HepG2 (cell line): ENCODE results near the gene CMTM5. TPM values are rescaled to one million over a fixed set of nuclear protein-coding genes. Genes with fewer than 3 reads are reported as not detected.
A peak's percentile ranks its signal among the peaks of the same experiment; 100 is the strongest.

Experiments used
- ATAC-seq: fragments of 200-7000 bp; cut with Tn5 transposase; 3 replicates; pipeline ENCODE4 v1.9.1; 2020; ENCODE audit warnings: mild to moderate bottlenecking, moderate library complexity
- BruUV-seq: library from RNA; stranded (reverse); fragments of 400-500 nt; replicated peaks from 2 replicates; lab custom pipeline; 2021; lab: Mats Ljungman, UMichigan
- CTCF ChIA-PET: fragments of 300-600 bp; formaldehyde crosslinking; extraction: SDS; loops from one replicate; lab custom pipeline; 2021; ENCODE audit warnings: low total read pairs, inconsistent platforms, low intra/inter-chr PET ratio; lab: Yijun Ruan, JAX
- POLR2A ChIA-PET: fragments of 350-600 bp; sonication (Branson Sonifier 250); formaldehyde crosslinking; loops from one replicate; lab custom pipeline; 2020; ENCODE audit warnings: antibody characterized with exemption, inconsistent platforms; lab: Yijun Ruan, JAX
- DNase-seq: peaks from one replicate; pipeline ENCODE4 v3.0.0-alpha.2; 2015; ENCODE audit warnings: low spot score
- FAIRE-seq: peaks from 3 replicates; lab custom pipeline; 2011; peaks lifted over from hg19 to GRCh38; lab: Jason Lieb, UNC
- H2AFZ ChIP-seq: one replicate; pipeline ENCODE4 v1.6.1; 2011; ENCODE audit warnings: low read length, inconsistent platforms
- H3K27ac ChIP-seq: fragments of 300-600 bp; 3 replicates; pipeline ENCODE4 v1.8.0; 2011; ENCODE audit warnings: mixed run types, mild to moderate bottlenecking, mixed read lengths, low read length, inconsistent platforms; ENCODE audit not compliant: insufficient read depth; ENCODE audit errors: extremely low read length
- H3K27me3 ChIP-seq, 2 experiments: fragments of 200-600 bp in 1 of 2; 2 replicates in 1 of 2; 3 replicates in 1 of 2; pipeline versions ENCODE4 v1.6.0 to v1.8.0; 2011; ENCODE audit warnings: low read length in 2 of 2, mild to moderate bottlenecking in 2 of 2, moderate library complexity in 2 of 2, inconsistent platforms in 1 of 2; ENCODE audit not compliant: insufficient read depth in 2 of 2, control insufficient read depth in 1 of 2
- H3K36me3 ChIP-seq, 2 experiments: fragments of 200-600 bp in 1 of 2; replicated peaks in 1 of 2; 2 replicates in 1 of 2; 3 replicates in 1 of 2; pipeline versions ENCODE4 v1.5.1 to v1.8.0; 2011; ENCODE audit warnings: low read length in 2 of 2, inconsistent platforms in 1 of 2; ENCODE audit not compliant: insufficient read depth in 2 of 2, control insufficient read depth in 1 of 2
- H3K4me1 ChIP-seq: 2 replicates; pipeline ENCODE4 v1.5.1; 2012; ENCODE audit warnings: low read length, inconsistent platforms; ENCODE audit not compliant: insufficient read depth
- H3K4me2 ChIP-seq: 2 replicates; pipeline ENCODE4 v1.6.0; 2011; ENCODE audit warnings: low read depth, low read length, inconsistent platforms
- H3K4me3 ChIP-seq, 3 experiments: fragments of 200-600 bp in 1 of 3; sonication (generic), shearing (Covaris generic) in 1 of 3; replicated peaks in 1 of 3; 2 replicates each; pipeline ENCODE4 v1.5.1; 2011 to 2016; ENCODE audit warnings: low read length in 3 of 3, inconsistent platforms in 2 of 3, low read depth in 2 of 3, mild to moderate bottlenecking in 2 of 3, control low read depth in 1 of 3, mixed read lengths in 1 of 3; ENCODE audit not compliant: insufficient read depth in 1 of 3
- H3K79me2 ChIP-seq: one replicate; pipeline ENCODE4 v1.6.1; 2011; ENCODE audit warnings: low read length, inconsistent platforms; ENCODE audit not compliant: insufficient read depth
- H3K9ac ChIP-seq: 2 replicates; pipeline ENCODE4 v1.6.0; 2011; ENCODE audit warnings: mild to moderate bottlenecking, low read depth, low read length, inconsistent platforms; ENCODE audit not compliant: insufficient read depth
- H3K9me3 ChIP-seq: 2 replicates; pipeline ENCODE4 v1.5.1; 2012; ENCODE audit warnings: mild to moderate bottlenecking, low read length
- H4K20me1 ChIP-seq: 2 replicates; pipeline ENCODE4 v1.6.0; 2011; ENCODE audit warnings: inconsistent platforms, mild to moderate bottlenecking, low read length, moderate library complexity; ENCODE audit not compliant: insufficient read depth
- HNF1A ChIP-seq, 2 experiments: sonication (generic) in 1 of 2; formaldehyde crosslinking in 1 of 2; IDR thresholded peaks; 2 replicates each; pipeline versions ENCODE4 v1.4.0 to v1.6.1; 2016 to 2020; ENCODE audit warnings: borderline replicate concordance in 1 of 2, low read depth in 1 of 2, mild to moderate bottlenecking in 1 of 2, missing genetic modification reagents in 1 of 2
- PRMT3 ChIP-seq: sonication (generic); formaldehyde crosslinking; IDR thresholded peaks from 2 replicates; pipeline ENCODE4 v1.8.1; 2022; ENCODE audit warnings: low read depth, mild to moderate bottlenecking, moderate library complexity, missing genetic modification reagents, borderline replicate concordance
- ZNF280B ChIP-seq: sonication (generic); formaldehyde crosslinking; IDR thresholded peaks from 2 replicates; pipeline ENCODE4 v1.5.0; 2020; ENCODE audit warnings: missing genetic modification reagents, mild to moderate bottlenecking, borderline replicate concordance
- WGBS: methylation state at CpG from one replicate; pipeline ENCODE4 v1.1.6; 2017; ENCODE audit warnings: low lambda C conversion rate; 5-methylcytosine and 5-hydroxymethylcytosine counted together
- in situ Hi-C: cut with HindIII; loops from 2 replicates; pipeline ENCODE4 v1.10.0; 2017; ENCODE audit warnings: low pct_unique_long_range_greater_than_20kb; ENCODE audit not compliant: extremely low pct_ligation_motif_present
- intact Hi-C: fragments of 100-400 bp; cut with micrococcal nuclease; formaldehyde crosslinking; loops from one replicate; pipeline ENCODE4 v1.10.0; 2022; ENCODE audit not compliant: unreplicated experiment
- polyA plus RNA-seq, 8 experiments: library from polyadenylated mRNA; depleted of rRNA in 3 of 8; stranded (reverse) in 7 of 8; unstranded in 1 of 8; fragments of >200 nt; fragmentation: Illumina TruSeq in 4 of 8; extraction: Trizol in 4 of 8; gene quantifications; 2 replicates each; pipeline versions ENCODE4 v1.2.1 to v1.2.3, GENCODE V29; 2011 to 2016; ENCODE audit warnings: low read depth in 4 of 8, missing spikeins in 1 of 8, mixed read lengths in 1 of 8; ENCODE audit not compliant: insufficient read depth in 1 of 8
- total RNA-seq, 5 experiments: library from RNA; depleted of rRNA; stranded (reverse); fragments of >200 nt; fragmentation: Illumina TruSeq; extraction: Trizol; gene quantifications; 2 replicates each; pipeline ENCODE4 v1.2.3, GENCODE V29; 2016; ENCODE audit warnings: low read depth in 1 of 5

The CMTM5 gene
- total and polyA plus RNA-seq, 2 of the 13 experiments (the other 11 are each of a cell fraction or from before 2014, with no cell fraction given): not detected

- H3K36me3 ChIP-seq: no peaks in the 10 kb centered on the region
- no TSS peak for BruUV-seq
- H3K27ac ChIP-seq: no peak overlapping the region
- ChIA-PET CTCF (no interaction called here), POLR2A (no interaction called here)
- H3K27me3 ChIP-seq: peaks cover 45 to 99% of the 10 kb centered on the region in 2 experiments
- H3K4me2 ChIP-seq: no peak overlapping the region
- ATAC-seq (no peak), DNase-seq (no peak), FAIRE-seq (no peak)
- H2AFZ ChIP-seq: no peak overlapping the region
- H3K4me1 ChIP-seq: no peaks in the 10 kb centered on the region
- no peaks in the 10 kb centered on the region for H3K79me2 ChIP-seq
- no peaks in the 10 kb centered on the region for H3K9me3 ChIP-seq
- intact Hi-C loops (no loop called here), in situ Hi-C loops (no loop called here)
- no peaks in the 10 kb centered on the region for H4K20me1 ChIP-seq
- WGBS: 46% methylated on average over 16 of the region's 16 CpGs
- no peak for TF ChIP-seq PRMT3 (CRISPR knock-in tag)
- TF ChIP-seq ZNF280B (CRISPR knock-in tag): 0 out of 2 replicates have a peak, but pooled peaks have one; percentile 53
- no peak for TF ChIP-seq HNF1A (IDR thresholded peaks at IDR 0.05; ENCODE audit: low read depth)
- TF ChIP-seq HNF1A (CRISPR knock-in tag; IDR thresholded peaks at IDR 0.05; ENCODE audit: borderline replicate concordance): 0 out of 2 replicates have a peak, but pooled peaks have one; percentile 25
- no peak overlapping the region for H3K9ac ChIP-seq
- no peak overlapping the region for H3K4me3 ChIP-seq
These were observed 36.8 kb downstream of the CMTM5 start for GRCh38 chr14:23413681-23414080.
